Measurements from ENCODE around the gene C1orf159.
"Not testable (repeated sequence)": the region's sequence is repeated elsewhere in the genome, so short reads cannot be mapped to it uniquely, and the experiment has no call there.

The C1orf159 gene

GRCh38 chr1:1118876-1119220 is 3.0 kb upstream of the C1orf159 start:
- DNase-seq, result no peak

- no peak for DNase-seq
Observed at GRCh38 chr1:1118011-1118875, 2.4 kb upstream of the C1orf159 start.

- no peak for DNase-seq
Observed at GRCh38 chr1:1117469-1117831, 1.6 kb upstream of the C1orf159 start.

- DNase-seq, result peak in 2 of 58 donors; percentile 49 to 52
Observed at GRCh38 chr1:1116701-1117468, 996 bp upstream of the C1orf159 start.

GRCh38 chr1:1115136-1115785 is 628 bp downstream of the C1orf159 start:
- DNase-seq, result no peak

- no peak for DNase-seq
Observed at GRCh38 chr1:1114431-1114830, 1.5 kb downstream of the C1orf159 start.

- no peak for DNase-seq
Observed at GRCh38 chr1:1112237-1112985, 3.5 kb downstream of the C1orf159 start.

- DNase-seq, result no peak
Observed at GRCh38 chr1:1111516-1112236, 4.2 kb downstream of the C1orf159 start.

- DNase-seq, result peak in 1 of 58 donors; percentile 14
Observed at GRCh38 chr1:1110561-1110971, 5.3 kb downstream of the C1orf159 start.

- DNase-seq, result no peak
Observed at GRCh38 chr1:1109743-1110142, 6.1 kb downstream of the C1orf159 start.

- DNase-seq, result no peak
Observed at GRCh38 chr1:1106510-1107221, 9.2 kb downstream of the C1orf159 start.

- not testable (repeated sequence) for DNase-seq
Observed at GRCh38 chr1:1104152-1104551, 11.7 kb downstream of the C1orf159 start.

GRCh38 chr1:1101503-1101902 is 14.4 kb downstream of the C1orf159 start:
- no peak for DNase-seq

- DNase-seq, result no peak
Observed at GRCh38 chr1:1100296-1100695, 15.6 kb downstream of the C1orf159 start.

- DNase-seq, result no peak
Observed at GRCh38 chr1:1099506-1100183, 16.2 kb downstream of the C1orf159 start.

- no peak for DNase-seq
Observed at GRCh38 chr1:1098681-1099421, 17.0 kb downstream of the C1orf159 start.

- DNase-seq, result not testable (repeated sequence)
Observed at GRCh38 chr1:1096136-1096535, 19.8 kb downstream of the C1orf159 start.

GRCh38 chr1:1094981-1095380 is 20.9 kb downstream of the C1orf159 start:
- DNase-seq, result no peak

- no peak for DNase-seq
Observed at GRCh38 chr1:1093610-1093943, 22.3 kb downstream of the C1orf159 start.

All from anterior cingulate cortex (tissue), 58 donors.